H9 (cell line): ENCODE data around the gene C2orf72. TPM values are rescaled to one million over a fixed set of nuclear protein-coding genes. Genes with fewer than 3 reads are reported as not detected.
A peak's percentile ranks its signal among the peaks of the same experiment; 100 is the strongest.
"Not testable (repeated sequence)": the region's sequence is repeated elsewhere in the genome, so short reads cannot be mapped to it uniquely, and the experiment has no call there.

Source experiments
- DNase-seq: peaks from one replicate; pipeline ENCODE4 v3.0.0-alpha.2; 2017
- H2AFZ ChIP-seq: one replicate; pipeline ENCODE4 v1.6.1; 2013; ENCODE audit warnings: mild to moderate bottlenecking, low read length, control low read depth, moderate library complexity
- H2AK5ac ChIP-seq: 2 replicates; pipeline ENCODE4 v1.6.1; 2013; ENCODE audit warnings: low read length, control low read depth, mixed read lengths; ENCODE audit not compliant: insufficient read length
- H2BK120ac ChIP-seq: one replicate; pipeline ENCODE4 v1.6.1; 2013; ENCODE audit warnings: low read depth, mild to moderate bottlenecking, low read length, control low read depth, inconsistent platforms; ENCODE audit not compliant: poor library complexity, severe bottlenecking
- H2BK12ac ChIP-seq: 2 replicates; pipeline ENCODE4 v1.6.1; 2013; ENCODE audit warnings: low read length, control low read depth, mixed read lengths, low read depth; ENCODE audit not compliant: insufficient read length
- H2BK15ac ChIP-seq: 2 replicates; pipeline ENCODE4 v1.6.1; 2013; ENCODE audit warnings: low read depth, low read length, control low read depth
- H2BK20ac ChIP-seq: one replicate; pipeline ENCODE4 v1.6.1; 2013; ENCODE audit warnings: low read depth, mild to moderate bottlenecking, low read length, control low read depth, inconsistent platforms; ENCODE audit not compliant: poor library complexity, severe bottlenecking
- H2BK5ac ChIP-seq: 2 replicates; pipeline ENCODE4 v1.6.1; 2013; ENCODE audit warnings: low read length, control low read depth, mixed read lengths; ENCODE audit not compliant: insufficient read length
- H3K14ac ChIP-seq: 2 replicates; pipeline ENCODE4 v1.6.1; 2013; ENCODE audit warnings: low read length, control low read depth; ENCODE audit not compliant: insufficient read depth
- H3K18ac ChIP-seq: 2 replicates; pipeline ENCODE4 v1.6.1; 2013; ENCODE audit warnings: low read depth, mild to moderate bottlenecking, mixed read lengths, low read length, control low read depth; ENCODE audit not compliant: insufficient read length
- H3K23ac ChIP-seq: 2 replicates; pipeline ENCODE4 v1.6.1; 2013; ENCODE audit warnings: low read length, control low read depth, mixed read lengths, low read depth; ENCODE audit not compliant: insufficient read length
- H3K23me2 ChIP-seq: 2 replicates; pipeline ENCODE4 v1.6.1; 2013; ENCODE audit warnings: low read depth, mild to moderate bottlenecking, mixed read lengths, low read length, control low read depth; ENCODE audit not compliant: insufficient read length, poor library complexity, severe bottlenecking
- H3K27ac ChIP-seq: 2 replicates; pipeline ENCODE4 v1.5.1; 2013; ENCODE audit warnings: low read length, control low read depth, mixed read lengths, low read depth; ENCODE audit not compliant: insufficient read length
- H3K27me3 ChIP-seq: 2 replicates; pipeline ENCODE4 v1.6.1; 2013; ENCODE audit warnings: low read length, control low read depth, inconsistent platforms; ENCODE audit not compliant: insufficient read depth
- H3K4ac ChIP-seq: 2 replicates; pipeline ENCODE4 v1.6.1; 2013; ENCODE audit warnings: low read depth, mild to moderate bottlenecking, control low read depth, inconsistent platforms, low read length, moderate library complexity
- H3K4me1 ChIP-seq: 2 replicates; pipeline ENCODE4 v1.6.1; 2013; ENCODE audit warnings: low read length, control low read depth, inconsistent platforms; ENCODE audit not compliant: insufficient read depth
- H3K4me2 ChIP-seq: 2 replicates; pipeline ENCODE4 v1.6.1; 2013; ENCODE audit warnings: low read length, control low read depth, mixed read lengths; ENCODE audit not compliant: insufficient read length, insufficient read depth
- H3K56ac ChIP-seq: 2 replicates; pipeline ENCODE4 v1.6.1; 2013; ENCODE audit warnings: low read depth, mild to moderate bottlenecking, mixed read lengths, low read length, control low read depth; ENCODE audit not compliant: insufficient read length
- H3K79me1 ChIP-seq: 2 replicates; pipeline ENCODE4 v1.6.1; 2013; ENCODE audit warnings: low read depth, mild to moderate bottlenecking, moderate library complexity, low read length, control low read depth, inconsistent platforms; ENCODE audit not compliant: insufficient read depth, poor library complexity, severe bottlenecking
- H3K79me2 ChIP-seq: 2 replicates; pipeline ENCODE4 v1.6.1; 2013; ENCODE audit warnings: low read length, control low read depth, inconsistent platforms; ENCODE audit not compliant: insufficient read depth
- H3K9ac ChIP-seq: 2 replicates; pipeline ENCODE4 v1.6.1; 2013; ENCODE audit warnings: low read length, control low read depth, mixed read lengths; ENCODE audit not compliant: insufficient read length; ENCODE audit errors: extremely low read depth
- H3K9me3 ChIP-seq: one replicate; pipeline ENCODE4 v1.6.1; 2013; ENCODE audit warnings: low read depth, low read length, inconsistent platforms; ENCODE audit not compliant: control insufficient read depth
- H3T11ph ChIP-seq: one replicate; pipeline ENCODE4 v1.6.1; 2013; ENCODE audit warnings: mild to moderate bottlenecking, low read length, control low read depth, inconsistent platforms
- H4K20me1 ChIP-seq: one replicate; pipeline ENCODE4 v1.6.1; 2013; ENCODE audit not compliant: control insufficient read depth, insufficient read length, insufficient read depth
- H4K5ac ChIP-seq: 2 replicates; pipeline ENCODE4 v1.6.1; 2013; ENCODE audit warnings: low read depth, mild to moderate bottlenecking, mixed read lengths, low read length, control low read depth; ENCODE audit not compliant: insufficient read length
- H4K8ac ChIP-seq: replicated peaks from 2 replicates; pipeline ENCODE4 v1.6.1; 2013; ENCODE audit warnings: low read length, control low read depth, mixed read lengths, low read depth; ENCODE audit not compliant: insufficient read length
- H4K91ac ChIP-seq: 2 replicates; pipeline ENCODE4 v1.6.1; 2013; ENCODE audit warnings: low read depth, mild to moderate bottlenecking, moderate library complexity, mixed read lengths, low read length, control low read depth; ENCODE audit not compliant: insufficient read length
- H3K27ac Mint-ChIP-seq, 3 experiments: 2 replicates in 2 of 3; 3 replicates in 1 of 3; pipeline ENCODE4 v1.8.0; 2020 to 2021; ENCODE audit warnings: mixed read lengths in 3 of 3, mild to moderate bottlenecking in 1 of 3, moderate library complexity in 1 of 3
- H3K27me3 Mint-ChIP-seq: 2 replicates; pipeline ENCODE4 v1.8.0; 2021; ENCODE audit warnings: low read depth, mild to moderate bottlenecking, moderate library complexity, mixed read lengths
- H3K36me3 Mint-ChIP-seq, 3 experiments: 2 replicates in 2 of 3; 3 replicates in 1 of 3; pipeline ENCODE4 v1.8.0; 2020 to 2021; ENCODE audit warnings: low read depth in 3 of 3, mixed read lengths in 3 of 3; ENCODE audit not compliant: insufficient read depth in 1 of 3
- H3K4me1 Mint-ChIP-seq, 2 experiments: 2 replicates each; pipeline ENCODE4 v1.8.0; 2020; ENCODE audit warnings: mixed read lengths in 2 of 2
- H3K4me3 Mint-ChIP-seq, 2 experiments: 2 replicates in 1 of 2; 3 replicates in 1 of 2; pipeline ENCODE4 v1.8.0; 2020 to 2021; ENCODE audit warnings: mild to moderate bottlenecking in 2 of 2, mixed read lengths in 2 of 2, moderate library complexity in 1 of 2
- H3K9me3 Mint-ChIP-seq, 2 experiments: 2 replicates in 1 of 2; 3 replicates in 1 of 2; pipeline ENCODE4 v1.8.0; 2020; ENCODE audit warnings: mild to moderate bottlenecking in 2 of 2, mixed read lengths in 2 of 2, moderate library complexity in 1 of 2
- WGBS: extraction: QIAGEN DNeasy Blood & Tissue Kit; methylation state at CpG from one replicate; pipeline ENCODE4 v1.1.7; 2013; ENCODE audit warnings: missing lambda C conversion rate, low lambda C conversion rate, mixed read lengths; ENCODE audit not compliant: insufficient read length; ENCODE audit errors: extremely low coverage; 5-methylcytosine and 5-hydroxymethylcytosine counted together
- total RNA-seq: library from RNA; stranded (reverse); gene quantifications from 2 replicates; pipeline ENCODE4 v1.2.1, GENCODE V29; 2021
- TF ChIP-seq, protein P1 (sequence below): fragments of 200-600 bp; sonication (generic); conservative IDR thresholded peaks from 3 replicates; pipeline ENCODE4 v1.8.0; 2021; ENCODE audit warnings: antibody characterized with exemption, mild to moderate bottlenecking

The C2orf72 gene
- total RNA-seq, 1 experiment from 2014 or later = 1.0 TPM

DNA sequence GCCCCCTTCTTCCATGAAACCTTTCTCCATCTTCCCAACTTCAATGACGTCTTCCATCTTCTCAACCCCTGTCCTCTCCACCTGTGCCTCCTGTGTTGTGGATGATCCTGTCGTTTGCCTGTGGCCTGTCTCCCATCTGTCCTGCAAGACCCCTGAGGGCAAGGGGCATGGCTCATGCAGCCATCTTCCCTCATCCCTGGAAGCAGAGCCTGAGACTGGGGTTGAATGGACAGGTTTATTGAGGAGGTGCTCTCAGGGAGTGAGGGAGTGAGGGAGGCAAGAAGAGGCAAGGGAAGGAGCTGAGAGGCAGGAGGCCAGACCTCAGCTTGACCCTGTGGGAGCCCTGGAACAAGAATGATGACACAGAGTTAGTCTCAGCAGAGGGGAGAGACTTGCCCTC is 34.1 kb upstream of the C2orf72 start:
- no peaks in the 10 kb centered on the region for H3K79me1 ChIP-seq

DNA sequence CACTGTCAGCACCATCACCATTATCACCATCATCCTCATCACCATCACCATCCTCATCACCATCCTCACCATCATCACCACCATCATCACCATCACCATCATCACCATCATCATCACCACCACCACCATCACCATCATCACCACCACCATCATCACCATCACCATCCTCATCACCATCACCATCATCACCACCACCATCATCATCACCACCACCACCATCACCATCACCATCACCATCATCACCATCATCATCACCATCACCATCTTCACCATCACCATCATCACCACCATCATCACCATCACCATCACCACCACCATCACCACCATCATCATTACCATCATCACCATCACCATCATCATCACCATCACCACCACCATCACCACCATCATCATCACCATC is 32.4 kb upstream of the C2orf72 start:
- H3K23ac ChIP-seq, H3K79me2 ChIP-seq, H3K4ac ChIP-seq, H2AK5ac ChIP-seq, DNase-seq, H3K4me2 ChIP-seq, H3K79me1 ChIP-seq, H2AFZ ChIP-seq, H4K8ac ChIP-seq, H2BK20ac ChIP-seq, H3K27ac Mint-ChIP-seq, H2BK5ac ChIP-seq, H4K5ac ChIP-seq, H3K4me1 Mint-ChIP-seq, H2BK12ac ChIP-seq, H4K91ac ChIP-seq, H3K36me3 Mint-ChIP-seq, H3K9me3 ChIP-seq, H2BK120ac ChIP-seq, H3K9ac ChIP-seq, H3K56ac ChIP-seq, H4K20me1 ChIP-seq, H3K23me2 ChIP-seq, H3K27me3 ChIP-seq, H2BK15ac ChIP-seq, H3T11ph ChIP-seq, H3K18ac ChIP-seq, H3K27ac ChIP-seq, H3K14ac ChIP-seq, H3K4me1 ChIP-seq: not testable (repeated sequence)
- peaks cover 11 to 18% of the 10 kb centered on the region in 2 experiments for H3K9me3 Mint-ChIP-seq
- H3K27me3 Mint-ChIP-seq = peaks cover 54% of the 10 kb centered on the region
- peak overlapping the region in 1 of 2 experiments; percentile 2; a peak in 1 of 5 replicates for H3K4me3 Mint-ChIP-seq

More for the DNA sequence above, 34.1 kb upstream of the C2orf72 start:
- Histone ChIP-seq H2BK20ac (no peak overlapping the region), H3K4me2 (no peak overlapping the region), H3K23ac (no peak overlapping the region), H2BK120ac (no peak overlapping the region), H3T11ph (no peak overlapping the region), H3K27me3 (no peaks in the 10 kb centered on the region), H3K4me1 (no peaks in the 10 kb centered on the region), H2AFZ (no peak overlapping the region), H2AK5ac (no peak overlapping the region), H2BK12ac (no peak overlapping the region), H3K23me2 (no peaks in the 10 kb centered on the region), H3K18ac (no peak overlapping the region), H4K5ac (no peak overlapping the region), H2BK5ac (no peak overlapping the region), H3K27ac (no peak overlapping the region), H3K9ac (no peak overlapping the region), H4K8ac (no peak overlapping the region), H3K56ac (no peak overlapping the region), H2BK15ac (no peak overlapping the region), H4K20me1 (no peaks in the 10 kb centered on the region), H3K4ac (no peak overlapping the region), H3K79me2 (no peaks in the 10 kb centered on the region), H3K9me3 (no peaks in the 10 kb centered on the region), H4K91ac (no peak overlapping the region), H3K14ac (no peak overlapping the region)
- peaks cover 9 to 10% (median 9%) of the 10 kb centered on the region in 3 experiments for H3K36me3 Mint-ChIP-seq
- DNase-seq = no peak
- no peak overlapping the region; a peak in 1 of 7 replicates for H3K27ac Mint-ChIP-seq
- TF ChIP-seq, protein P1, sequence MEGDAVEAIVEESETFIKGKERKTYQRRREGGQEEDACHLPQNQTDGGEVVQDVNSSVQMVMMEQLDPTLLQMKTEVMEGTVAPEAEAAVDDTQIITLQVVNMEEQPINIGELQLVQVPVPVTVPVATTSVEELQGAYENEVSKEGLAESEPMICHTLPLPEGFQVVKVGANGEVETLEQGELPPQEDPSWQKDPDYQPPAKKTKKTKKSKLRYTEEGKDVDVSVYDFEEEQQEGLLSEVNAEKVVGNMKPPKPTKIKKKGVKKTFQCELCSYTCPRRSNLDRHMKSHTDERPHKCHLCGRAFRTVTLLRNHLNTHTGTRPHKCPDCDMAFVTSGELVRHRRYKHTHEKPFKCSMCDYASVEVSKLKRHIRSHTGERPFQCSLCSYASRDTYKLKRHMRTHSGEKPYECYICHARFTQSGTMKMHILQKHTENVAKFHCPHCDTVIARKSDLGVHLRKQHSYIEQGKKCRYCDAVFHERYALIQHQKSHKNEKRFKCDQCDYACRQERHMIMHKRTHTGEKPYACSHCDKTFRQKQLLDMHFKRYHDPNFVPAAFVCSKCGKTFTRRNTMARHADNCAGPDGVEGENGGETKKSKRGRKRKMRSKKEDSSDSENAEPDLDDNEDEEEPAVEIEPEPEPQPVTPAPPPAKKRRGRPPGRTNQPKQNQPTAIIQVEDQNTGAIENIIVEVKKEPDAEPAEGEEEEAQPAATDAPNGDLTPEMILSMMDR = no peak
- H3K9me3 Mint-ChIP-seq = peaks cover 11 to 18% of the 10 kb centered on the region in 2 experiments
- peaks cover 4 to 8% of the 10 kb centered on the region in 2 experiments; a peak in 2 of 4 replicates for H3K4me1 Mint-ChIP-seq
- no peak overlapping the region for H3K4me3 Mint-ChIP-seq
- H3K27me3 Mint-ChIP-seq = peaks cover 58% of the 10 kb centered on the region
- WGBS = no CpG with 5 or more reads among the region's 2 CpGs
